ENCODE data around the gene C16orf54.
"Not testable (repeated sequence)": the region's sequence is repeated elsewhere in the genome, so short reads cannot be mapped to it uniquely, and the experiment has no call there.

Gene C16orf54

GRCh38 chr16:29767062-29767461 lies 21.3 kb upstream of the C16orf54 start:
- DNase-seq = no peak

DNA sequence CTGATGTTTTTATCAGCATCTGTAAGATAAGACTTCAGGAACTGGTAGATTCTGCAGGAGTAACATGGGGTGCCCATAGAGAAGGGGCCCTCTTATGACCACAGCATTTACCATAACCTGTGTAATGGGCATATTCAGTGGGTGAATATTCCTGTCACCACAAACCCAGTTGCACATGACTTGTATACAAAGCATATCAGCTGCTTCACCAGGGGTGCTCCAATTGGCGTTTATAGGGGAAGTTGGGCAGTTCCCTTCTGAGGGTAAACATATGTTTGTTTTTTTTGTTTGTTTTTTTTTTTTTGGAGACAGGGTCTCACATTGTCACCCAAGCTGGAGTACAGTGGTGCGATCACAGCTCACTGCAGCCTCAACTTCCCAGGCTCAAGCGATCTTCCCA lies 20.8 kb upstream of the C16orf54 start:
- no peak for DNase-seq

DNA sequence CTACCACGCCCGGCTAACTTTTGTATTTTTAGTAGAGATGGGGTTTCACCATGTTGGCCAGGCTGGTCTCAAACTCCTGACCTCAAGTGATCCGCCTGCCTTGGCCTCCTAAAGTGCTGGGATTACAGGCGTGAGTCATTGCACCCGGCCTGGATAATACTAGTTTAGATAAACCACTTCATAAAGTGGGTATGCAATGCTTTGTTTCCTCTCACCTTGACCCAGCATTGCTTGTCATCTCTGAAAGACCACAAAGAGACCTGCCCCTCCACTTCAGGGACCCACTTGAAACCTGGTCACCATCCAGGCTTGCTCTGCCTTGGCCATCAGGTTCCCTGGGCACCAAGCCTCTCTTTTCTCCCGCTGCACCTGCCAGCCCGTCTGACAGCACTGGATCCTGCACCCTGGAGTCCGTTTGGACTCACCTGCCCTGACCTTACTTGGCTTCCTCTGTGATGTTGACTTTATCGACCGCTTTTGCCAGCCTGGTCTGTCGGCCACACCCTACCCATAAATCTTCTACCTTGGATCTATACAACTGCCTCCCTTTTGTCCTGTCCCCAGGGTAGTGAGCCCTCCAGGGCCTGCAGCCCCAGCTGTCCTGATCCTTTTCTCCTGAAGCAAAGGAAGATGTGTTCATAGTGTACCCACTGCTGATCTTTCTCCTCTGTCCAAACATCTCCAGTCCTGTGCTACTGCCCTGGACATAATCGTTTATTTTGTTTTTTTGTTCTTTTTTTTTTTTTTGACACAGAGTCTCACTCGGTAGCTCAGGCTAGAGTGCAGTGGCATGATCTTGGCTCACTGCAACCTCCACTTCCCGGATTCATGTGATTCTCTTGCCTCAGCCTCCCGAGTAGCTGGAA lies 19.6 kb upstream of the C16orf54 start:
- no peak for DNase-seq

GRCh38 chr16:29763326-29763725 lies 17.5 kb upstream of the C16orf54 start:
- no peak for DNase-seq

- no peak for DNase-seq
These were observed 16.1 kb upstream of the C16orf54 start for GRCh38 chr16:29761882-29762281.

DNA sequence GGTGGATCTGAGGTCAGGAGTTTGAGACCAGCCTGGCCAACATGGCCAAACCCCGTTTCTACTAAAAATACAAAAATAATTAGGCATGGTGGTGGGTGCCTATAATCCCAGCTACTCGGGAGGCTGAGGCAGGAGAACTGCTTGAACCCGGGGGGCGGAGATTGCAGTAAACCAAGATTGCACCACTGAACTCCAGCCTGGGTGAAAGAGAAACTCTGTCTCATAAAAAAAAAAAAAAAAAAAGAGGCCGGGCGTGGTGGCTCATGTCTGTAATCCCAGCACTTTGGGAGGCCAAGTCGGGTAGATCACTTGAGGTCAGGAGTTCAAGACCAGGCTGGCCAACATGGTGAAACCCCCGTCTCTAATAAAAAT lies 15.5 kb upstream of the C16orf54 start:
- not testable (repeated sequence) for DNase-seq

GRCh38 chr16:29760567-29761279 lies 14.9 kb upstream of the C16orf54 start:
- no peak for DNase-seq

DNA sequence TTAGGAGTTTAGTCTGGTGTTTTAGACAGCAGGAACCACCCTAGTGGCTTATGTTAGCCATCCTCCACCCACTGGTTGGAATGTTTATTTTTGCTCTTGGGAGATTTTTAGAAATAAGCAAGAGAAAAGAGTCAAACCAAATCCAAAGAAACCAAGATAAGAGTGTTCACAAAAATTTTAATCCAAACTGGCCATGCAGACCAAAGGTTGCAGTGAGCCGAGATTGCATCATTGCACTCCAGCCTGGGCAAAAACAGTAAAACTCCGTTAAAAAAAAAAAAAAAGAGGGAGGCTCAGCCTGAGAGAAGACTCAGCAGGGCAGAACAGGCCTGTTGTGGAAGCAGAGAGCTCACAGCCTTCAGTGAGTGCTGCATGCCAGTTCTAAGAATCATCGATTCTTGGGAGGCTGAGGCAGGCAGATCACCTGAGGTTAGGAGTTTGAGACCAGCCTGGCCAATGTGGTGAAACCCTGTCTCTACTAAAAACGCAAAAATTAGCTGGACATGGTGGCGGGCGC lies 12.2 kb upstream of the C16orf54 start:
- DNase-seq = no peak

DNA sequence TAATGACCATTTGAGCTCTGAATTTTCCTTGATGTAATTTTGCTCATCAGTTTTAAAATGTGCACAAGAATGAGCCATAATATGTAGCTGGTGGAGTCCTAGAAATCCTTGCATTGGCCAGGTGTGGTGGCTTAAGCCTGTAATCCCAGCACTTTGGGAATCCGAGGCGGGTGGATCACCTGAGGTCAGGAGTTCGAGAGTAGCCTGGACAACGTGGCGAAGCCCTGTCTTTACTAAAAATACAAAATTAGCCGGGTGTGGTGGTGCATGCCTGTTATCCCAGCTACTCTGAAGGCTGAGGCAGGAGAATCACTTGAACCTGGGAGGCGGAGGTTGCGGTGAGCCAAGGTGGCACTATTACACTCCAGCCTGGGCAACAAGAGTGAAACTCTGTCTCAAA lies 11.3 kb upstream of the C16orf54 start:
- not testable (repeated sequence) for DNase-seq

GRCh38 chr16:29756654-29757053 lies 10.9 kb upstream of the C16orf54 start:
- no peak for DNase-seq

DNA sequence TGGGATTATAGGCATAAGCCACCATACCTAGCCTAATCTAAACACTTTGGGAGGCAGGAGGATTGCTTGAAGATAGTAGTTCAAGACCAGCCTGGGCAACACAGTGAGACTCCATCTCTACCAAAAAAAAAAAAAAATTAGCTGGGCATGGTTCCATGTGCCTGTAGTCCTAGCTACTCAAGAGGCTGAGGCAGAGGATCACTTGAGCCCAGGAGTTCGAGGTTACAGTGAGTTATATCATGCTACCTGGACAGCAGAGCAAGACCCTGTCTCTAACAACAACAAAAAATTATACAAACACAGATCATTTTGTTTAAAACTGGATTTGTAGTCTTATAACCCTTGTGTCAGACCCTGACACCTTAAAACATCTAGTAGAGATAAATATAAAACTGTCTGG lies 7.7 kb upstream of the C16orf54 start:
- no peak for DNase-seq

DNA sequence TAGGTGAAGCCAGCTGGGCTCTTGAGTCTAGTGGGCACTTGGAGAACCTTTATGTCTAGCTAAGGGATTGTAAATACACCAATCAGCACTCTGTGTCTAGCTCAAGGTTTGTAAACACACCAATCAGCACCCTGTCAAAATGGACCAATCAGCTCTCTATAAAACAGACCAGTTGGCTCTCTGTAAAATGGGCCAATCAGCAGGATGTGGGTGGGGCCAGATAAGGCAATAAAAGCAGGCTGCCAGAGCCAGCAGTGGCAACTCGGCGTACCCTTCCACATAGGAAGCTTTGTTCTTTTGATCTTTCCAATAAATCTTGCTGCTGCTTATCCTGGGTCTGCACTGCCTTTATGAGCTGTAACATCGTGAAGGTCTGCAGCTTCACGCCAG lies 3.0 kb upstream of the C16orf54 start:
- not testable (repeated sequence) for DNase-seq

GRCh38 chr16:29747947-29748759 lies 2.4 kb upstream of the C16orf54 start:
- no peak for DNase-seq

GRCh38 chr16:29746518-29746917 lies 728 bp upstream of the C16orf54 start:
- DNase-seq = not testable (repeated sequence)

DNA sequence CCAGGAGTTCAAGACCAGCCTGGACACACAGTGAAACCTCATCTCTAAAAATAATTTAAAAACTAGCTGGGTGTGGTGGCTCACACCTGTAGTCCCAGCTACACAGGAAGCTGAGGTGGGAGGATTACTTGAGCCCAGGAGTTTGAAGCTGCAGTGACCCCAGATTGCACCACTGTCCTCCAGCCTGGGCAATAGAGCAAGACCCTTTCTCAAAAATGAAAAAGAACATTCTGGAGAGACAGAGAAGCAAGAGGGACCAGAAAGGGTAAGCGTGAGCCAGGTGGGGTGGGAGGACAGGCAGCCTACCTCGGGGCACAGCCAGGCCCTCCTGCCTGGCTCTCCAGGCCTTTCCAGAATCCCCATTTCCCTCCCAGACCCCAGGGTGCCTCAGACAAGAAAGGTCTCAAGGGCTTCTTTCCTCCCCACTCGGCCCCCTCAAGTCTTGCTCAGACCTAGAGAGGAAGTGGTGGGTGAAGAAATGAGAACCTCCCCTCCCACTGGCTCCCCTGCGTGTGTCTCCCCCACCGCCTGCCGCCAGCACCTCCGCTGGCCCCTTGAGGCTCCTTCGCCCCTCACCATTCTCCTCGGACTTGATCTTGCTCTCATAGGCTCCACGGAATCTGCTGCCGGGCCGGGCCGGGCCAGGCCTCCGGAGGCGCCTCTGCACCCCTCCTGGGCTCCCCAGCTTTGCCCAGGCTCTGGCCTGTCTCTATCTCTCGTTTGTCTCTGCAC lies 503 bp downstream of the C16orf54 start:
- DNase-seq = peak; percentile 52

DNA sequence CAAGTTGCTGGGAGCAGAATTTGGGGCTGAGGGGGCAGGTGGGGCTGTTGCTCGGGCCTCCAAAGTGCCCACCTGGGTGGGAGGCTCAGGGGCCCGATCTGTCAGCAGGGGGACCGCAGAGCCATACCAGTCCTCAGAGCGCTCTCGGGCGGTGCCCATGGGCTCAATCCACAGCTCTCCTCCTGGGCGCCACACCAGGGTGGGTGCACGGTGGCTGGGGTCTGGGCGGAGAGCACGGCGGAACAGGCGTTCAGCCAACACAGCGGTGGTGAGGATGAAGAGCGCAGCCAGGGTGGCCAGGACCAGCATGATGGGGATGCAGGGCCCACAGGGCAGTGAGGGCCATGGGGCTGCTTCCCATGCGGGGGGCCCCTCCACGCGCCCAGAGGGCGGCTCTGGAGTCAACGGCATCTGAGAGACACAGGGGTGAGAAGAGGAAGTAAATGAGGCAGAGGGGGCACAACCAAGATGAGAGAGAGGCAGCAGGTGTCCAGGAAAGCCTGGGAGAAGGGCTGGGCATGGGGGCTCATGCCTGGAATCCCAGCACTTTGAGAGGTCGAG lies 1.2 kb downstream of the C16orf54 start:
- no peak for DNase-seq

GRCh38 chr16:29743827-29744531 lies 1.8 kb downstream of the C16orf54 start:
- DNase-seq = peak; percentile 32

DNA sequence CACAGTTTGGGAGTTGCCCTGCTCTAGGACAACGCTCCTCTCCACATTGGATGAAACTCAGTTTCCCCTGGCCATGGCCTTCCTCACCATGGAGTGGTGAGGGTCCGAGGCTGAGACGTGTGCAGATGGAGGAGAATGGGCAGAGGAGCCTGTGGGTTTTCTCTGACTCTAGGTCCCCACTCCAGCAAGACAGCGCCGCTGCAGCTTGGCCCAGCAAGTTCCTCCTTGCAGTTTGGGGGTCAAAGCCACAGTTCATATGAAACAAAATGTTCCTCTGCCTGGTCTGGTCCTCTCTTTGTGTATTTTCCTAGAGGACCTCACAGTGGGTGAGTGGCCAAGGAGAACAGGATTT lies 2.3 kb downstream of the C16orf54 start:
- DNase-seq = no peak

GRCh38 chr16:29742683-29743275 lies 3.0 kb downstream of the C16orf54 start:
- DNase-seq = no peak

- not testable (repeated sequence) for DNase-seq
These were observed 5.2 kb downstream of the C16orf54 start for GRCh38 chr16:29740630-29741015.
